ENCODE data around the gene FRY.

DNA sequence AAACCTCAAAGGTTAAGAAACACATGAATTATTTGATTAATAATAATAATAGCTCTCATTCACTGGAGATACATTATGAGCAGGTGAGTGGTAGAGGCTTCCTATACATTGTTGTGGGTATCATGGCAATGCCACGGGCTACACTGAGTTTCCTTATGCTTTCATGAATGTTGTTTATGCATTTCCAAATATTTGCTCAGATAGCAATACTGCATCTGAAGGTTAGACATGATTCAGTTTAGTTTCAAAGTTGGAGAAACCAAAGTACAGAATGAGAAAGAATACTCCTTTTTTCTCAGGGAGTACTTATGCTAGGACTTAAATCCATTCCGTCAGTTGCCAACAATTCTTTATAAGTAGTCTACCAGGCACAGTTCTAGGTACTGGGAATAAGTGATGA is 108.5 kb downstream of the FRY start:
- TF ChIP-seq NFRKB (IDR thresholded peaks at IDR 0.05) (no peak), SUZ12 (IDR thresholded peaks at IDR 0.05) (no peak), FOXM1 (IDR thresholded peaks at IDR 0.05; ENCODE audit: borderline replicate concordance) (no peak), FOXA1 (IDR thresholded peaks at IDR 0.05) (no peak), BHLHE40 (IDR thresholded peaks at IDR 0.05; ENCODE audit: borderline replicate concordance) (no peak), FOXK2 (IDR thresholded peaks at IDR 0.05) (no peak), LEF1 (IDR thresholded peaks at IDR 0.05; ENCODE audit: borderline replicate concordance) (no peak), TARDBP (IDR thresholded peaks at IDR 0.05) (no peak), HDGF (IDR thresholded peaks at IDR 0.05; ENCODE audit: borderline replicate concordance) (no peak), ARNT (IDR thresholded peaks at IDR 0.05) (no peak)
- TF ChIP-seq, protein P1, sequence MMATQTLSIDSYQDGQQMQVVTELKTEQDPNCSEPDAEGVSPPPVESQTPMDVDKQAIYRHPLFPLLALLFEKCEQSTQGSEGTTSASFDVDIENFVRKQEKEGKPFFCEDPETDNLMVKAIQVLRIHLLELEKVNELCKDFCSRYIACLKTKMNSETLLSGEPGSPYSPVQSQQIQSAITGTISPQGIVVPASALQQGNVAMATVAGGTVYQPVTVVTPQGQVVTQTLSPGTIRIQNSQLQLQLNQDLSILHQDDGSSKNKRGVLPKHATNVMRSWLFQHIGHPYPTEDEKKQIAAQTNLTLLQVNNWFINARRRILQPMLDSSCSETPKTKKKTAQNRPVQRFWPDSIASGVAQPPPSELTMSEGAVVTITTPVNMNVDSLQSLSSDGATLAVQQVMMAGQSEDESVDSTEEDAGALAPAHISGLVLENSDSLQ (IDR thresholded peaks at IDR 0.05): no peak
